WI38 (cell line): ENCODE data around the gene ACTL10.
"Not testable (repeated sequence)": the region's sequence is repeated elsewhere in the genome, so short reads cannot be mapped to it uniquely, and the experiment has no call there.

Experiments used
- H3K4me3 ChIP-seq: 2 replicates; pipeline ENCODE4 v1.5.1; 2011; ENCODE audit warnings: low read depth, mild to moderate bottlenecking, control low read depth, low read length
- CTCF ChIP-seq: IDR thresholded peaks from 2 replicates; pipeline ENCODE4 v1.5.1; 2012; ENCODE audit warnings: low read depth, mild to moderate bottlenecking, control low read depth, low read length

The ACTL10 gene

DNA sequence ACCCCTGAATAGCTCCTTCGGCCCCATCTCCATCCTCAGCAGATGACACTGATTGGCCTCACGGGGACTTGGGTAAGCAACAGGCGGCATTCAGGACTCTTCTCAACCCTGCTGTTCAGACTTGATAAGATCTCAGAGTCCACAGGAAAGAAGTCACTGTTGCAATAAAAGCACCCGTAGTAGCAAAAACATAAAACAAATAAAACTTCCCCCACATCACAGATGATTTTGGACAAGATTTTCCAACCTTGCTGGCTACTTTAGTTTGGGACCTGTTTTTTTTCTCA, 21.7 kb upstream of the ACTL10 start:
- no peak for TF ChIP-seq CTCF
- no peak overlapping the region for H3K4me3 ChIP-seq

- no peak for TF ChIP-seq CTCF
These were observed 21.3 kb upstream of the ACTL10 start for GRCh38 chr20:33645396-33645795.

DNA sequence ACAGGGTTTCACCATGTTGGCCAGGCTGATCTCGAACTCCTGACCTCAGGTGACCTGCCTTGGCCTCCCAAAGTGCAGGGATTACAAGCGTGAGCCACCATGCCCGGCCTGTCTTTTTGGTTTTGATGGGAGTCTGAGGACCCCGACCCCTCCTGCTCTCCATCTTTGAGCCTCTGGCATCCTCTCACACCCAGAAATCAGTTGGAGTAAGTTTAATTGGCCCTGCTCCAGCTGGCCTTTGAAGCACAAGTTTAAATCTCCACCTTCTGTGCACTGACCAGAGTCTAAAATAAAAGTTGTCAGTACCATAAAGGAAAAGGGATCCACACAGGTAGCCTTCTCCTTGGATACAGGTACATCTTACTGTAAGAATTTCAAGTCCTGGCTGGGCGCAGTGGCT, 20.6 kb upstream of the ACTL10 start:
- no peak for TF ChIP-seq CTCF
- no peak overlapping the region for H3K4me3 ChIP-seq

More at GRCh38 chr20:33645396-33645795, 21.3 kb upstream of the ACTL10 start:
- H3K4me3 ChIP-seq: no peak overlapping the region

DNA sequence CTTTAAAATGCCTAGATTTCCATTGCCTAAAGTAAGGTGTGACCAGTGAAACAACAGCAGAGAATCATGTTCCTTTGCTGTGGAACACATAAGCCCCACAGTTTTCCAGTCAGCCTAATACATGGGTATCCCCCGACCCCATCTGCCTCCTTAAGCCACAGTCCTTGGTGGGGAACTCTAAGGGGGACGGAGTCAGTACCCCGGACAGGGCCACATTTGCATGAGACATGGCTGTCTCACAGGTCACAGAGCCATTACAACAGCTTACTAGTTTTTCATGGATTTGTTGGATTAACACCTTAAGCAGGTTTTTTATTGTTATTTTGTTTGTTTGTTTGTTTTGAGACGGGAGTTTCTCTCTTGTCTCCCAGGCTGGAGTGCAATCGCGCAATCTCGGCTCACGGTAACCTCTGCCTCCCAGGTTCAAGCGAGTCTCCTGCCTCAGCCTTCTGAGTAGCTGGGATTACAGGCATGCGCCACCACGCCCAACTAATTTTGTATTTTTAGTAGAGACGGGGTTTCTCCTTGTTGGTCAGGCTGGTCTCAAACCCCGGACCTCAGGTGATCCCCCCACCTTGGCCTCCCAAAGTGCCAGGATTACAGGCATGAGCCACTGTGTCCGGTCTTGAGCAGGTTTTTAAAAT, 19.7 kb upstream of the ACTL10 start:
- H3K4me3 ChIP-seq: not testable (repeated sequence)

DNA sequence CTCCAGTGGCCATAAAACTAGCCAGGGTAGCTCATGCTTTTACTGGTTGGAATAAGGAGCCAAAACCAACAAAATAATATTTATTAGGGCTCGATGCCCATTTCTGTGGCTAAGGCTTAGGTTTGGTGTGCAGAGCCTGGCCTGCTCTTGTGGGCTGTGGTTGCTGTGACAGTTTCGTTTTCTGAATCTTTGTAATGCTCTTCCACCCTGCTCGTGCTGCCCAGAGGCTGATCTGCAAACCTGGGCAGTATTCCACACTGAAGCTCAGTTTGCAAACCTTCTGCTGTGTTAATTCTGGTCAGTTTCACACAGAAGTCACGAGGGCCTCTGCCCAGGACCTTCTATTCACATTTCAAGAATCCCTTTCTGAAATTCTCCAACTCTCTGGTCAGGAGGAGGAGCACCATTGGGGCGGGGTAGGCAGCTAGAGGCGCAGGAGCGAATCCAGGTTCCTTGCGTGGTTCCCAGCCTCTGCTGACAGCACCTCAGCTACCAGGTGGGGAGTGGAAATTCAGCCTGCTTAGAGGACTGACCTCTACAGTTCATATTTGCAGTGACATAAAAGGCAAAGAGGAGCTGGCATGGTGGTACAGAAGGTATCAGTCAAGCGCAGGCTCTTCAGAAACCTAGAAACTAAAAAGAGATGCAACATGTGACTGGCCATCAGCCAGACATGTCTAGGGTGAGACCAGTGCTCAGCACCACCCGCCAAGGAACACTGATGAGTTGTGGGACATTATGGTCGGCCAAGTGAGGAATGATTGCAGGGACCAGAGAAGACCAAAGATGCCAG, 18.9 kb upstream of the ACTL10 start:
- no peak for TF ChIP-seq CTCF
- no peak overlapping the region for H3K4me3 ChIP-seq

DNA sequence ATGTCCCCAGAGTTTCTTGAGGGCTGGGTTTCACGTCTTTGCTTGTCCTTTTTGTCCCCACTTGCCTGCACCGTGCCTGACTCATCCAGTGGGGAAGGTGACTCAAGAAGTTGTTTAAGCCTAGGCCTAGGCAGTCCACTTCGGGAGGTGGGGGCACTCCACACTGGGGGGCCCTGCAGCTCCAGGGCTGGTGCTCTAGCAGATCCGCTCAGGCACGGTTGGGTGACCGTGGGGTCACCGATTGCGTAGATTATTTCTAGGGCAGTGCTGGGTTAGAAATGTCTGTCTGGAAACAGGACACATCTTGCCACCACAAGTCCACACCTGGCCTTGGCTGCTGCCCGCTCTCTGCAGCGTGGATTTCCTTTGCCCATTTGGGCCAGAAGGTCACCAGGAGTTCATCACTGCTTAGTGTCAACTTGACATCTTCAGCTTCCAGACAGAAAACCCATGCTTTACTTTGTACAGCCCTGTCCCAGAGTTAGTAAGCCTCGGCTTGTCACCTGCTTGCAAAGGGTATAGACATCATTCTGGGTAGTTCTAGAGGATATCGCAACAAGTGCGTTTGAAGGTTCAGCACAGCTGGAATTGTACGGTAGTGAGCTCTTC, 18.2 kb upstream of the ACTL10 start:
- no peak overlapping the region for H3K4me3 ChIP-seq
- TF ChIP-seq CTCF: no peak

DNA sequence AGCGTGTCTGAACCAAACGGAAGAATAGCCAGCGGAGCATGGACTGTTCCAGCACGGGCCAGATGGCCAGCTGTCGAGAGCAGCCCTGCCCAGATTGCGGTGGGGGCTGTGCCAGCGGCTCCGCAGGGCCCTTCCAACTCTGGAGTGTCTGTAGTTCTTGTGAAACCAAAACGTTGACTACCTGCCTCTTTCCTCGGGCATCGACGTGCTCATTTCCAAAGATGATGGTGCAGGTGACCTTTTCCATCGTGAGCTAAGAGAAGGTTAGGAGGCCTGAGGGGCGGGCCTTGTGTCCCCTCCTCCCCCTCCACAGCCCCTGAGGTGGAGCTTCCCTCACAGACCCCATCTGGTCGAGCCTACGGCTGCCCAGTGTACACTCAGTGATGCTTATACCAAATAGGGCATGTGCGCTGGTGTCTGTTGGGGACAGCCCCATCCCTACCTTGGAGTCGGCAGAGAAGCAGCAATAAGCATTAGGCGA, 17.5 kb upstream of the ACTL10 start:
- no peak overlapping the region for H3K4me3 ChIP-seq
- TF ChIP-seq CTCF: no peak
